ENCODE results near the gene APBB2.

Gene APBB2

GRCh38 chr4:40842725-40843423, 371.5 kb downstream of the APBB2 start:
- TF ChIP-seq, protein P1, sequence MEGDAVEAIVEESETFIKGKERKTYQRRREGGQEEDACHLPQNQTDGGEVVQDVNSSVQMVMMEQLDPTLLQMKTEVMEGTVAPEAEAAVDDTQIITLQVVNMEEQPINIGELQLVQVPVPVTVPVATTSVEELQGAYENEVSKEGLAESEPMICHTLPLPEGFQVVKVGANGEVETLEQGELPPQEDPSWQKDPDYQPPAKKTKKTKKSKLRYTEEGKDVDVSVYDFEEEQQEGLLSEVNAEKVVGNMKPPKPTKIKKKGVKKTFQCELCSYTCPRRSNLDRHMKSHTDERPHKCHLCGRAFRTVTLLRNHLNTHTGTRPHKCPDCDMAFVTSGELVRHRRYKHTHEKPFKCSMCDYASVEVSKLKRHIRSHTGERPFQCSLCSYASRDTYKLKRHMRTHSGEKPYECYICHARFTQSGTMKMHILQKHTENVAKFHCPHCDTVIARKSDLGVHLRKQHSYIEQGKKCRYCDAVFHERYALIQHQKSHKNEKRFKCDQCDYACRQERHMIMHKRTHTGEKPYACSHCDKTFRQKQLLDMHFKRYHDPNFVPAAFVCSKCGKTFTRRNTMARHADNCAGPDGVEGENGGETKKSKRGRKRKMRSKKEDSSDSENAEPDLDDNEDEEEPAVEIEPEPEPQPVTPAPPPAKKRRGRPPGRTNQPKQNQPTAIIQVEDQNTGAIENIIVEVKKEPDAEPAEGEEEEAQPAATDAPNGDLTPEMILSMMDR (IDR thresholded peaks at IDR 0.05; ENCODE audit: extremely low read depth, missing control alignments), result no peak
- DNase-seq (ENCODE audit: low spot score), result no peak

DNA sequence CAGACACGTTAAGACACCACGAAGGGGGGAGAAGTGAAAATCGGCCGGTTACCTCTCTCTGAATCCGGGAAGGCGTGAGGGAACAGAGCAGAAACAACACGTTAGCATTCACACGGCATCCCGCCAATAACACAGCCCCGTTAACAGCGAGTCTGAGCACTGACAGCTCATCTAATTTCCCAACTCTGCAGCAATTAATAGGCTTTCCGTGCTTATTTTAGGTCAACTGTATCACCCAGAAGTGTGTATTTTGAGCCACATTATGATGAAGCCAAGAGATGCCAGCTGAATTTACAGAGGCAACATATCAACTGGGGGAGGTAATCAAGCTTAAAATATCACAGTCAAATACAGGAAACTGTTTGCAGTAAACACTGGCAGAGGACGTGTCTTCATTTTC, 372.0 kb downstream of the APBB2 start:
- TF ChIP-seq, protein P1 (IDR thresholded peaks at IDR 0.05; ENCODE audit: extremely low read depth, missing control alignments), result no peak
- DNase-seq (ENCODE audit: low spot score), result no peak

DNA sequence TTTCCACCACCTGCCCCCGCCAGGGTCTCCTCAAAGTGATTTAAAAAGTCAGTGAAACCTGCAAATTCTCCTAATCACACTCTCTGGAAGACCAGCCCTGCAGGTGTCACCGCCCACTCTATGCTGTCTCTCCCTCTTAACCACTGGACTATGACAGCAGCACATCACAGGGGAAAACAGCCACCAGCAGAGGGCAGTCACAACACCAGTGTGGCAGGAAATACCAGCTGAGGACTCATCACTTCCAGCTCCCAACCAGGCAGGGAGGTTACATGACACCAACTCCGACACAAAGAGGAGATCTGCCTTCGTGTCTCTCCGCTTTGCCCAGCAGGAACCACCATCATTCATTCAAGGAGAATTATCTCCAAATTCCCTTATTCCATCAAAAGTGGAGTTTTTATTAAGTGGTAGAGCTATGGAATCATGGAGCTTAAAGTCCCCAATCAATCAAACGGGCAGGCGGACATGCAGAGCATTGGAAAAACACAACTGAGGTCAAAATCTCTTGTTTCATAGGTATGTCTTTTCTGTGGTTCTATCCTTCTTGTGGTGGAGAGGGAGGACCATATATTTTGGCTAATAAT, 373.3 kb downstream of the APBB2 start:
- TF ChIP-seq, protein P1 (IDR thresholded peaks at IDR 0.05; ENCODE audit: extremely low read depth, missing control alignments), result peak; percentile 72
- DNase-seq (ENCODE audit: low spot score), result peak; percentile 68

GRCh38 chr4:40840255-40840984, 373.9 kb downstream of the APBB2 start:
- DNase-seq (ENCODE audit: low spot score), result peak; percentile 48
- TF ChIP-seq, protein P1 (IDR thresholded peaks at IDR 0.05; ENCODE audit: extremely low read depth, missing control alignments), result no peak

DNA sequence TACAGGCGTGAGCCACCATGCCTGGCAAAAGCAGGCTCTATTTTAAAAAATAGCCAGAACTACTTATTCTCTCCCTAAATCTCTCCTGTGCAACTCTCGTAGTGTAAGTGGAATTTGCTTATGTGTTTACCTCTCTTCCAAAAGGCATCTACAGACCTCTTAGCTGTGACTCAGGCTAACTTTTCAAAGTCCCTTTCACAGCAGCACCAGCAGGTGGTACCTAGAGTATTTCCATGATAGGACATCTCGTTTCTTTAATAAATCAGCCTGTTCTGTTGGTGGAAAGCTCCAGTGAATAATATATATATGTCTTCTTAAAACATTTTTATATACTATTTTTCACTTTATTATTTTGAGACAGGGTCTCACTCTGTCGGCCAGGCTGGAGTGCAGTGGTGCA, 375.6 kb downstream of the APBB2 start:
- TF ChIP-seq, protein P1 (IDR thresholded peaks at IDR 0.05; ENCODE audit: extremely low read depth, missing control alignments), result peak; percentile 1
- DNase-seq (ENCODE audit: low spot score), result no peak

DNA sequence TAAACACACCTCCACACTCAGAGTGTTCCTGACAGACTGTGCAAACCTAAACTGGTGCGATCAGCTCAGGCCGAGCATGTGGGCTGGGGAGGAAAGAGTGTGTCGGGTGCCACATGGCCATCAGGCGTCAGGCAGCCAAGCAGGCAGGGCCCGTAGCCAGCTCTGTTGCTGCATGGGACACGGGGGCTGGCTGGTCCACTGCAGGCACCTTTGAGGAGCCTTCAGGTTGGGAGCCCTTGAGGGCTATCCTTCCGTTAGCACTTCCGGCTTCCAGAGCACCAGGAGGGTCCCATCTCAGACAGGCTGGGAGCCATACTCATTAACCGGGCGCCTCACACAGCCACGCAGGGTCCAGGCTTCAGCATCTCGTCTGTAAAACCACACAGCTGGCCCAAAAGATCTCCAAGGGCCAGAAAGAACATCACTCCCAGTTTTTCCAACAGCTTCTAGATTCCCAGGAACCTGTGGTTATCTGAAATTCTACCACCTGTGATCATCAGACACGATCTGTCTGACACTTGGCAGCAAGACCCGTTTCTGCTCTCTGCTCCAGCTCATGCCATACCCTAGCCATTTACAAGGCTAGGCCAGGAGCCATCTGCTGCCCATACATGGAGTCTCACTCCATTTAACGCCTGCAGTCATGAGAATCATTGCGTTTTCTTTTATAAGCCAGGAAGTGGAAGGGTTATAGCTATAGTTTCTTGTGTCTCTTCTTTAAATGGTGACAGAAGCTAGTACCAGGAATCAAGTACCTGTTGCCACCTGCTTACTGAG, 377.1 kb downstream of the APBB2 start:
- no peak for DNase-seq (ENCODE audit: low spot score)
- TF ChIP-seq, protein P1 (IDR thresholded peaks at IDR 0.05; ENCODE audit: extremely low read depth, missing control alignments), result no peak

All from GM20000 (cell line).